H54 (cell line): ENCODE results near the gene PIGL.
"Not testable (repeated sequence)": the region's sequence is repeated elsewhere in the genome, so short reads cannot be mapped to it uniquely, and the experiment has no call there.

Experiments used
- DNase-seq: peaks from one replicate; pipeline ENCODE4 v3.0.0; 2011; ENCODE audit warnings: low spot score, mixed read lengths; ENCODE audit not compliant: insufficient read length
- FAIRE-seq: peaks from 3 replicates; lab custom pipeline; 2011; peaks lifted over from hg19 to GRCh38; lab: Jason Lieb, UNC
- POLR2A ChIP-seq: IDR thresholded peaks from 2 replicates; pipeline ENCODE4 v1.6.1; 2011; ENCODE audit warnings: low read depth, mild to moderate bottlenecking, low read length

The PIGL gene

GRCh38 chr17:16297367-16298139, 80.5 kb downstream of the PIGL start:
- no peak for FAIRE-seq
- no peak for TF ChIP-seq POLR2A
- DNase-seq = no peak

GRCh38 chr17:16298140-16298662, 81.2 kb downstream of the PIGL start:
- no peak for TF ChIP-seq POLR2A
- FAIRE-seq (no peak), DNase-seq (no peak)

GRCh38 chr17:16300554-16300953, 83.5 kb downstream of the PIGL start:
- DNase-seq (no peak), FAIRE-seq (no peak)
- TF ChIP-seq POLR2A = no peak

- FAIRE-seq = no peak
- no peak for TF ChIP-seq POLR2A
- peak; percentile 36 for DNase-seq
Measured at GRCh38 chr17:16301963-16302855, 85.2 kb downstream of the PIGL start.

GRCh38 chr17:16302856-16303255, 85.8 kb downstream of the PIGL start:
- FAIRE-seq (no peak), DNase-seq (no peak)
- TF ChIP-seq POLR2A = no peak

- TF ChIP-seq POLR2A = no peak
- DNase-seq (no peak), FAIRE-seq (no peak)
Measured at GRCh38 chr17:16304830-16305229, 87.8 kb downstream of the PIGL start.

GRCh38 chr17:16306211-16306610, 89.2 kb downstream of the PIGL start:
- DNase-seq = no peak

GRCh38 chr17:16312061-16312460, 95.1 kb downstream of the PIGL start:
- FAIRE-seq, DNase-seq: not testable (repeated sequence)

More at GRCh38 chr17:16306211-16306610, 89.2 kb downstream of the PIGL start:
- TF ChIP-seq POLR2A = no peak
- no peak for FAIRE-seq

GRCh38 chr17:16313139-16314090, 96.4 kb downstream of the PIGL start:
- FAIRE-seq (no peak), DNase-seq (no peak)
- TF ChIP-seq POLR2A = no peak

GRCh38 chr17:16314189-16314588, 97.2 kb downstream of the PIGL start:
- TF ChIP-seq POLR2A = no peak
- no peak for FAIRE-seq
- DNase-seq = no peak

GRCh38 chr17:16314859-16315258, 97.8 kb downstream of the PIGL start:
- FAIRE-seq = no peak

GRCh38 chr17:16319969-16320368, 103.0 kb downstream of the PIGL start:
- DNase-seq (no peak), FAIRE-seq (no peak)
- no peak for TF ChIP-seq POLR2A

More at GRCh38 chr17:16314859-16315258, 97.8 kb downstream of the PIGL start:
- no peak for TF ChIP-seq POLR2A
- DNase-seq = no peak

GRCh38 chr17:16322636-16323035, 105.6 kb downstream of the PIGL start:
- DNase-seq (no peak), FAIRE-seq (no peak)
- TF ChIP-seq POLR2A = no peak
